HG03439 (cell line): ENCODE measurements around the gene PRDX3.

Experiments
- ATAC-seq: cut with Tn5 transposase; IDR thresholded peaks from one replicate; pipeline ENCODE4 v1.9.1; 2021; ENCODE audit warnings: mild to moderate bottlenecking, moderate library complexity; ENCODE audit not compliant: unreplicated experiment

The PRDX3 gene

DNA sequence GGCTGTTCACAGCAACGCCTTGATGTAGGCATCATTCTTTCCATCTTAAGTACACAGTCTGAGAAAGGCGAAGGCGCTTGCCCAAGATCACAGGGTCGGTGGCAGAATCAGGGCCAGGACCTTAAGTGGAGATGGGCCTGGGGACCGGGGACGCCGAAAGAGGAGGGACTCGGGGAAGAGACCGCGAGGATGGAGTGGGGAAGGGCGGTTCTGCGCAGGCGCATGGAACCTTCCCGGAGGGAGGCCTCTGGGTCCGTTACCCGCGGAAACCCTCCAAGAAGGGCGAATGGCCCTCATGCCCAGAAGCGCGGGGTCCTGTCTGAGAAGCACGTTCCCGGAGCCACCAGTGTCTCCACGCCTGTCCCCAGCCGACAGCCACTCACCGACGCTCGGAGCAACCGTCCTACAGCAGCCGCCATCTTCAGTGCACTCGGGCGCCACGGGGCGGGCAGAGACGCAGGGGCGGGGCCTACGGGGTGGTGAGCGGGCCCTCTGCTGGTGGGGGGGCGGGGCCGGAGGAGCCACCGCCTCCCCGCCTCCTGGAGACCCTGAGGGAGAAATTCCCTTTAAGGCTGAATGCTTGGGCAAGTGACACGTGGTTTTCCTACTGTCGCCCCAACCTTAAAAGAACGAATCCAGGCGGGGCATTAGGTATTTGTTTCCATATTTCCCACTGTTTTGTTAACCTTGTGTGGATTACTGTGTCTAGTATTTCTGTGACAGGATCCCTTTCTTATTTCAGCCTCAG, at the start of gene PRDX3:
TSS of gene PRDX3 (minus strand) at position 441 of the 748 bp plus-strand sequence. CDS start at position 419, 22 bp downstream.
- peak; percentile 89 for ATAC-seq

DNA sequence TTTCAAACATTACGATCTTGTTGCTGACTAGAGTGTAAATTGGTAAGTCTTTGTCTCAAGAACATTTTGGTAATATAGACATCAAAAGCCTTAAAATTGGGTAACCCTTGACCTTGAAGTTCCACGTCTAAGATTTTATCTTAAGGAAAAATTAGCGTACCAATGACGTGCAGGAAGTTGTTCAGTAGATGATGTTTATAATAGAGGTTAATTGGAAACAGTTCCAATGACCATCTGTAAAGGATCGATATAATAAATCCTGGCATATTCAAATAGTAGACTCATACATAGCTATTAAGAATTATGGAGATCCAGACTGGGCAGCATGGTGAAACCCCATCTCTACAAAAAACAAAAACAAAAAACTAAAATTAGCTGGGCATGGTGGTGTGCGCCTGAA, 49.2 kb upstream of the PRDX3 start:
- no peak for ATAC-seq

DNA sequence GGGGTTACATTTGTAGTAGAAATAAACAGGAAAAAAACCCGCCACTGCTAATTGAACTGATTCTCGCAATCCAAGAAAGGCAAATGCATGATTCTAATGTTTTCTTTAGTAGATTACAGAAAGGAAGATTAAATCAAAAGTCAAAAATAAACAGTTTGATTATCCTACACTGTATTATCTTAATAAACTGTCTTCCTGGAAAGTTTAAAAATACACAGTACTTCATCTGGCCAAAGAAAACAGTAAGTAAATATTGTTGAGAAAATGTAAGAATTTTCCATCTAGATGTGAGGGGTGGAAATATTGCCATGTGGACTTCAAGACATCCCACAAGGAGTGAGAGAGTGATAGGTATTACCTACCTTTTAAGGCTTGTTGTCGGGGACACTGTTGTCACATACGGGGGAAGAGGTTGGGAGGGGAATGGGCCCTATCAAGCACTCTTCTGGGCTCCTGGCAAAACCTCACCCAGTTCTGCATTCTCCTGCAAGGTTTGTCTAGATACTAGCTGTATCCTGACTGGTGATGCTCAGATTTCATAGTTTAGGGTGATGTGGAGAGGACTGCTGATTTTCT, 46.6 kb upstream of the PRDX3 start:
- ATAC-seq: no peak

DNA sequence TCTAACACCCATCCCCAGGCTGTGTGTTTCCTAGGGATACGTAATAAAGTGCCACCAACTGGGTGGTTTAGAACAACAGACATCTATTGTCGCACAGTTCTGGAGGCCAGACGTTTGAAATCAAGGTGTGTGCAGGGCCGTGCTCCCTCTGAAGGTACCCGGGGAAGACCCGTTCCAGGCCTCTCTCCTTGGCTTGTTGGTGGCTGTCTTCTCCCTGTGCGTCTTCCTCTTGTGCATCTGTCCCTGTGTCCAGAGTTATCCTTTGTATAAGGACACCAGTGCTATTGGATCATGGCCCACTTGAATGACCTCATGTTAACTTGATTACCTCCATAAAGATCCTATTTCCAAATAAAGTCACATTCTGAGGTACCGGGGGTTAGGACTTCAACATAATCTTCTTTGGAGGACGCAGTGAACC, 44.4 kb upstream of the PRDX3 start:
- ATAC-seq: no peak

DNA sequence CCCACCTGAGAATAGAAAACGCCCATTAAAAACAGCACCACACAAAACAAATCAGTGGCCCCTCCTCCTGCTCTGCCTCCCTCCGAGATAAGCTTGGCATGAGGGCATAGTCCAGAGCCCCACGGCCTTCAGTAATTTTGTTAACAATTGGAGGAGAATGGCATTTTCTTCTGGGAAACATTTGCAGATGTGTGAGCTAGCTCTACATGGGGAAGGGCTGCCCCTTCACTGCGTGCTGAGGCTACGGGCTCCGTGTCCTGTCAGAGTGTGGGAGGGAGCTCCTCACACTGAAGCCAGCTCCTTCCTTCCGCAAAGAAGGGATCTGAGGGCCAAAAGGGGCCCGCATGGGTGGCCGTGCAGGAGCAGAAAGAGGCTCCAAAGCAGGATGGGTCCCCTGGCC, 43.9 kb upstream of the PRDX3 start:
- ATAC-seq: no peak

DNA sequence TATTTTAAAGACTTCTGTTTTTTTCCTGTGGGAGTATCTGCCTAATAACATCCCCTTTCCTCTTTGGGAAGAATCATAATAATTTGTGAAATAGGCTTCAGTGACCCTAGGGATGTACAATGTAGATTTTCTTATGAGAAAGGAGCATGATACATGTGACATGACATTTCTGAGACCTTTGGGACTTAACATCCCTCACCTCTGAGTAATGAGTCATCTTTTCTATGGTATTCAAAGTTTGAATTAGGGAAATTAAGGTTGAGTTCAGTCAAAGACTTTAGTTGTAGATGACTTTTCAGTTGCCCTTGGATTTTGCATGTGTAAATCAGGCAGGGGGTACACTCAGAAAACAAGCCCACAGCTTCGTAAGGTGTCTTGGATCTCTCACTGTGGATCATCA, 43.1 kb upstream of the PRDX3 start:
- no peak for ATAC-seq

DNA sequence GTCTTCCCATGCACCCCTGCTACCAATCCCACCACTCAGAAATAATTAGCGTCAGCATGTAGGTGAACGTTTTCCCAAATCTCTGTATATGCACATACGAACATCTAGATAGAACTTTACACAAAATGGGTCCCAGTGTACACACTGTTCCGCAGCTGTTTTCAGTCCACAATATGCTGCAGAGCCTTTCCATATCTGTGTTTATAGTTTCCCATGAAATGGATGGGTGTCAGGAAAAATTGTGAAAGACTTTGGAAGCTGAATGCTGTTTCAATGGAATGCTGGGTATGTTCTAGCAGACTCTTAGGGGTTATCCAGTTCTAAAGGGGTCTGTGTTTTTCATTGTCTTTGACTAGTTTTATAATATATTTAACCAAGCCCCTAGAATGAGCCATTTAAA, 42.6 kb upstream of the PRDX3 start:
- no peak for ATAC-seq

DNA sequence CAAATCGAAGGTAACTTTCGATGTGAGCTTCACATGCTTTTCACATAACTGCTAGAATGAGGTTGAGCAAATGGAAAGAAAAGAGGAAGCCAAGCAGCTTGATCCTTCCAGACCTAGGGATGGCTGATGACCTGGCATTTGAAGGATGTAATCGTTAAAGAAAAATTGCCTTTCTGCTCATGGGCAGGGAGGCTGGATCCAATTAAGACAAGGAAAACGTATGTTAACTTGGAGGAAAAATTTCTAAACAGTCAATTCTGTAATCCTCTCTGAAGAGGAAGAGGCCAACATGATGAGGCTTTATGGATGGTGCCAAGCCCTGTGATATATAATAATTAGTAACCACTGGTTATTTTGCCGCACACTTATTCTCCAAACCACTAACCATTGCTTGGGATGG, 41.3 kb upstream of the PRDX3 start:
- ATAC-seq: no peak

DNA sequence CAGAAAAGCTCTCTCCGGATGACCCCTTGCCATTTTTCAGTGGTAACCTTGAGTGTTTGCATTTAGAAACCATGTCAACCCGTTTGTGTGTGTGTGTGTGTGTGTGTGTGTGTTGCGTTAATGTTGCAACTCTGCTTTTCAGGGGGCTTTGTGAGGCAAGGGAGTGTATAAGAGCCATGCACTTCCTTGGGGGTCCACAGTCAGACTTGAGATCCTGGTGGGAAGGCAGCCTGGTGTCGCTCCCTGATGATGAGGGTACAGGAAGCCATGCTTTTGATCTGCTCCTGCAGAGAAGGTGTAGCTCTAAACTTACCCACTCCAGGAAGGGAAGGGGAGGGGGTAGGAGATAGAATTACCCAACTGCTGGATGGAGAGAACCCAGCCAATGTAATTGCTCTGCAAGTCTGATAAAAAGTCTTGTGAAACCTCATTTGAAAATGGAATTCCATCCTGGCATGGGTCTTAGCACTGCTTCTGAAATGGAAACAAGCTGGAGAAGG, 39.4 kb upstream of the PRDX3 start:
- ATAC-seq: no peak

DNA sequence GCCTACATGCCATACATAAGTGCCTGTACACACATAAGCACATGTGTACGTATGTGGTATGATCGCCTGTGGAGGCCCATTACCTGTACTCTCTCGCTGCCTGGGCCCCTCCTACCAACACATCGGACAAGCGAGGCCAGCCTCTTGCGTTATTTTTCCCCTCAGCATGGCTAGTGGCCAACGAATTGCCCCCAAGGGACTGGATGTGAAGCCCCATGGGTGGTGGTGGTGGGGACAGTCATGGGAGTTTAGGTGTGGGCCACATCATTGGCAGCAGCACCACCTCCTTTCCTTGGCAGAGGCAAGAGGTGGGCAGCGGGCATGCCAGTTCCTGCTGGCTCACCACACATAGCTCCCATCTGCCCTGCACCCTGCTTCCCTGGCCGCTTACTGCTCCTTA, 38.8 kb upstream of the PRDX3 start:
- ATAC-seq: no peak

DNA sequence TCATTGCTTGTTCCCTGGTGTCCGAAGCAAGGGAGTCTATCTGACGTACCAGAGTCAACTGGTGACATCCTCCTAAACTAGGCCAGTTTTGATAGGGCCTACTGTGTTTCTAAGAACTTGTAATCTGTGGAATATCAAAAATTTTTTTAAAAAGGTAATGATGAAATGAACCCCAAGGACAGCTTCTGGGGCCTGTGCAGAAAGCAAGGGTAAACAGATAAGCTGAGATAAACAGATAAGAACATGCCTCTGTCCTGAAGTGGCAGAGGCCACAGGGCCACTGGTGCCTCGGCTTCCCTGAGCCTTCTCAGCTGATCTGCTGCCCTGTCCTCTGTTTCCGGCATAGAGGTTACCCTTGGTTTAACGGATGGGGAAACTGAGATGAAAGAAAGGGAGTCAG, 37.5 kb upstream of the PRDX3 start:
- no peak for ATAC-seq

DNA sequence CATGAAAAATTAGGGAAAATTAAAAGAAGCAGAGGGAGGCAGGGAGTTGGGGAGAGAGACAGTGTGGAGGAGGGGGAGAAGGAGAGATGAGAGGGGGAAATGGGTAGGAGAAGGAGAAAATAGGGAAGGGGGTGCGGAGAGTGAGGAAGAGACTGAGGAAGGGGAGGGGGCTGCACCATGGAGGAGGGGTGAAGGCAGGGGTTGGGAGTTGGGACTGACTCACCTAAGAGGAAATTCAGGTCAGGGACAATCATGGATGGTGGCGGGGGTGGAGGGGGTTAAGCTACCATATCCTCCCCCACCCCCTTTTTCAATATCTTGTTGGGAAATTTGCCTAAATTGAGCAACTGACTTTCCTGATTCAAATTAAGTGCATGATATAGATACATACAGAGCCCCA, 36.8 kb upstream of the PRDX3 start:
- no peak for ATAC-seq

DNA sequence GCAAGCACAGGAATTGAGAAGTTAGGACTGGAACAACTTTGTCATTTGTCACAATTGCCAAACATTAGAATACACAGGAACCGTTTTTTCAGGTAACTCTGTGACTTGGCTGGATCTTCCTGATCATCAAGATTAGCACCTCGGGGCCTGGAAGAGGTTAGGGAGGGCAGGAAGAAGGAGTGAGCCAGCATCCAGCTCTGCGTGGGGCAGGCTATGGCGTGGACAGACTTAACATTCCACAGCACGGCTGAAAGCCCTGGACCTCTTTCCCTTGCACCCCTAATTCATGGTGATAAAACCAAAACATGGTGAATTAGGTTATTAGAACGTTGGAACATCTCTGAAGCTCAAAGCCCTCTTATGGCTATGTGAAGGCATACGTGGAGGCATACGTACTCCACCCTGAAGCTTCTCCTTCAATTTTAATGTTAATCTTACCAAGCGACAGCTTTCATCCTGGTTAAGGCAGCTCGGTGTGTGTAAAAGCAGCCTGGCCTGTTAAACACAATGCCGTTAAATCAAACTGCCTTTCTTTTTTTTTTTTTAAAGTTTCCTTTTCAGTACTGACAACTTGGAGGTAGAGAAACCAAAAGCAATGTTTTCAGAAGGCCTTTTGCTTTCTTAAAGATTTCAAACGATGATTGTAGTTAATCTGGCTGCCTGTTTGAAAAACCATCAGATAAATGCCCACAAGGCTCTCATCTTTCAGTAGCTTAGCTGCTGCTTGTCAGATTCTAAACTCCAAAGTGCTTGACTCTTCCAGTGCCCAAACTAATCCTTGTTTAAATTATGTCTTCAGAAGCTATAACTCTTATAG, 33.2 kb upstream of the PRDX3 start:
- ATAC-seq: no peak

DNA sequence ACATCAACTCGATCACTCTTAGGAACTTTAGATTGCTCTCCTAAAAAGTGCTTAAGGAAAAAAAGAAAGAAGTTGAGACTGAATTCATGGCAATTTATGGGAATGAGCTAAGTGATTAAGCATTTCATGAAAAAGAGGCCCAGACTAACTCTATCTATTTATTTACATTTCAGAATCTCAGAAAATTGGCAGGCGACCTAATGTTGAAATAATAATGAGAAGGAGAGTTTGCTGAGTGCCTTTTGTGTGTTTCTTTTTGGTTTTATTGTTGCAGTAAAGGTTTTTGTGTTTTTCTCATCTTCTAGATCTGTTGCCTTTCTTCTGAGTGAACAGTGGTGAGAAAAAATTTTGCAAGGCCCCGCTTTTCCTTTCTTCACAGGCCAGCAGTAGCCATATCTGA, 32.6 kb upstream of the PRDX3 start:
- ATAC-seq: no peak

DNA sequence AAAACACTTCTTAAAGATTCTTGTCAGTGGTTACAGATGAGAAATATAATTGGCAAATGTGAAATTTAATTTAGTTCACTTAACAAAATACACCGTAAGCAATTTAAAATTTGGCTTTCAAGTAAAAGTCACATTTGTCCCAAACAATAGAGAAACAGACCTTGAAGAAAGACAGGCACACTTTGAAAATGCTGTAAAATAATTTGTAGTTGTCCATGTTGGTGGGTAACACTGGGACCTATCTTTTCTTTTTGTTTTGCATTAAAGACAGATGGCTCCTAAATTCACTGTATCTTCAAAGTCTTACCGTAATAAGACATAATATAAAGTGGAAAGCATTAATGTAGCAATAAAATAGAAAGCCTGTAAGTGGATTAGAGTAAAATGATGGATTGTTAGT, 32.0 kb upstream of the PRDX3 start:
- no peak for ATAC-seq

DNA sequence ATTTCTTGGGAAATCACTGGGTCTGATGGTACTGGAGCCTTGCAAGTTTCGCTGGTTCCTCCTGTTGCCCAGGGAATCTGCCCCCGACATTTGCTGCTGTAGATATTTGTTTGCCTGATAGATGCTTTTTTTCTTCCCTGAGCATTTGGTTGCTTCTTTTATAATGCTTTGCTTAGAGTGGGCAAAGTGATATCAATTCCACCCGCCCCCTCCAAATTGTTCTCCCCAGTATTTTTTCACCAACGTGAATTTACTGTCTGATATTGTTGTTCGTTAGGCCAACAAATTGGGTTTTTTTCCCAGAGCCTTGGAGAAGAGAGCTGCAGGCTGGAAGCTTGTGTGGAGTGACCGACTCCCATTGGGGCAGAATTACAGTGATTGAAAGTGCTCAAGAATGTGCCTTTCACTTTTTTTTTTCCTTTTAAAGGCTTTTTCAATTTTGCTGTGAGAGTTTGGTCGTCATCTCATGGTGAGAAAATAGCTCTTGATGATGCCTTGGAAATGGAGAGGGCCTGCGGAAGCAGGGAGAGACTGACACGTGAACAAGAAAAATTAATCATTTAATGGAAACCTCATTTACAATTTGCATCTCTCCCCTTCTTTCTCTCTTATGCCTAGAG, 31.2 kb upstream of the PRDX3 start:
- no peak for ATAC-seq

DNA sequence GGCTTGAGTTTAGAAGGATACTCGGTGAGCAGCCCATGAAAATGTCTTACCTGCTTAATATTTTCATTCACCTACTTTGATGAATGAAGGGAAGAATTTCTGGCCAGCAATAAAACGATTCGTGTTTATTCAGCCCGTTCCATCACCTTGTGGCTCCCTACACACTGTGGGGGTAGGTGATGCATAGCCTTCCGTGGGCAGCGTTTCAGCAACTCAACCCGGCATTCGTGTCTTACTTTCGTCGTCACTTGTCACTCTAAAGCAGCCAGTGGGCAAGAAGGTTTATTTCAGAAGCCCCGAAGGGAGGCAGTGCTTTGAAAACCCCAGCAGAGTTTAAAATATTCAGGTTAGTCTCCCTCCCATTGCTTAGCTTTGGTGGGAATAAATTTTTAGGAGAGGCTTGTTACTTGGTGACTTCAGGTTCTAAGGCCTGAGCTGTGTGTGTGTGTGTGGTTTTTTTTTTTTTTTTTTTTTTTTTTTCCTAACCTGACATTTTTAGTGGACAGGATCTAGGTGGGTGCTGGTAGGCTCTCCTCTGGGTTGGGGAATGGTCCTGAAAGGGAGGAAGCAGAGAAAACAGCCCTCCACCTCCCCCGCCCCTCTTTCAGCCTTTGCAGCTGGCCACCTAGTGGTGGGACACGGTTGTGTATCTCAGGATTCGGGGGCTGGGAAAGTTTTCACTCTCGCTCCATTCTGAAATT, 30.6 kb upstream of the PRDX3 start:
- ATAC-seq: no peak

DNA sequence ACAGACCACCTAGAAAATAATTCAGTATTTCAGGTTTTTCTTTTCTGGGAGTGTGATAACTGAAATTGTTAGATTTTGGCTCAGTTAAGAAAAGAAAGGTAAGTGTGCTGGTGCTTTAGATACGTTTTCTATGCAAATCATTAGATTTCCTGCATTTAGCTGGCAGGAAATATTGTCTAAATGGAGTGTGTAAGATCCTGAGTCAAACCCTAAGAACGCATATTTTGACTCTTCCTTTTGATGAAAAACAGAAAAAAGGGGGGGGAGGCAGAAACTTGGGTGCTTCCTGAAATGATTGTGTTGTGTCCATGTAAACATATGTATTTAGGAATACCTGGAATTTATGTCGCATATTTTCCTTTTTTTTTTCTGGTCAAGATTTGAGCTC, 29.9 kb upstream of the PRDX3 start:
- no peak for ATAC-seq

DNA sequence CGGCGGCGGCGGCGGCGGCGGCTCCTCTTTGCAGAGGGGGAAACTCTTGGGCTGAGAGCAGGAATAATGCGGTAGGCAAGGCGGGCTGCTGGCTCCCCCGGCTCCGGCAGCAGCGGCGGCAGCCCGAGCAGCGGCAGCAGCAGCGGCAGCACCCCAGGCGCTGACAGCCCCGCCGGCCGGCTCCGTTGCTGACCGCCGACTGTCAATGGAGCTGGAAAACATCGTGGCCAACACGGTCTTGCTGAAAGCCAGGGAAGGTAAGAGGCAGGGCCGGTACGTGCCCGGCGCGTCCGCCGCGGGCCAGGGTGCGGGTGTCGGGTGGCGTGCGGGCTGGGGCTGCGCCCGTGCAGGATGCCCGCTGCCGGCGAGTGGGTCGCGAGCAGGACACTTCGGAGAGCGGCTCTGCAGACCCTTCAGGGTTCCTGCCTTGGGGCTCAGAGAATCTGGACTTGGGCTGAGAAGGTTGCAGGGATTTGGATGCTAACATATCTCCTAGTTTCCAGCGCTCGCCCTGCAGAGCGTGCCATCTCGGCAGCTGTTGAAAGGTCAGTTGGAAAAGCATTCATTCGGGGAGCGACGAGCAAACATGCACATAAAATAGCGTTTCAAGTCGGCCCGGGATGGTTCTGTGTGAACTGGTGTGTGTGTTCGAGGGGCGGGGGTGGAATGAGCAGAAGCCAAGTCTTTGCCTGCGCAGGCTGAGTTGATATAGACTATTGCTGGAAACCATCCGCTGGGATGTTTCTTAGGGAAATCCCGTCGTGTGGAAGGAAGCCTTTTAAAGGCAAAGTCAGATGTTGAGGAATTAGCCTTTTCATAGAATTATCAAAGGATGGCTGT, 29.3 kb upstream of the PRDX3 start:
- peak; percentile 19 for ATAC-seq

DNA sequence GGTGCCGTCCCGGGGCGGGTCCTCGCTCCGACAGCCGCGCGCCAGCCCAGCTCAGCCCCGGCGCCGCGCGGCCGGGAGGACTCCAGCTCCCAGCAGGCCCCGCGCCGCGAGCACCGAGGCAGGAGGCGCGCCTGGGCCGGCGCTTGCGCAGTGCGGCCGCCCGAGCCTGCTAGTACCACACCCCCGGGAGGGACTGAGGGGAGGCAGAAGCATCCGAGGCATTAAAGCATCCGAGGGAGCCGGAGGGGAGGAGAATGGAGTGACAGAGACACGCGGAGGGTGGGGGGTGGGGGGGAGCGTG, 28.7 kb upstream of the PRDX3 start, which contains the start of gene GRK5:
TSS of gene GRK5 (plus strand) at position 206 of the 301 bp plus-strand sequence. CDS start 347 bp downstream, outside the sequence.
- peak; percentile 82 for ATAC-seq
